Measurements from ENCODE around the gene TBC1D10B. TPM values are rescaled to one million over a fixed set of nuclear protein-coding genes. Genes with fewer than 3 reads are reported as not detected.

TBC1D10B gene, protein sequence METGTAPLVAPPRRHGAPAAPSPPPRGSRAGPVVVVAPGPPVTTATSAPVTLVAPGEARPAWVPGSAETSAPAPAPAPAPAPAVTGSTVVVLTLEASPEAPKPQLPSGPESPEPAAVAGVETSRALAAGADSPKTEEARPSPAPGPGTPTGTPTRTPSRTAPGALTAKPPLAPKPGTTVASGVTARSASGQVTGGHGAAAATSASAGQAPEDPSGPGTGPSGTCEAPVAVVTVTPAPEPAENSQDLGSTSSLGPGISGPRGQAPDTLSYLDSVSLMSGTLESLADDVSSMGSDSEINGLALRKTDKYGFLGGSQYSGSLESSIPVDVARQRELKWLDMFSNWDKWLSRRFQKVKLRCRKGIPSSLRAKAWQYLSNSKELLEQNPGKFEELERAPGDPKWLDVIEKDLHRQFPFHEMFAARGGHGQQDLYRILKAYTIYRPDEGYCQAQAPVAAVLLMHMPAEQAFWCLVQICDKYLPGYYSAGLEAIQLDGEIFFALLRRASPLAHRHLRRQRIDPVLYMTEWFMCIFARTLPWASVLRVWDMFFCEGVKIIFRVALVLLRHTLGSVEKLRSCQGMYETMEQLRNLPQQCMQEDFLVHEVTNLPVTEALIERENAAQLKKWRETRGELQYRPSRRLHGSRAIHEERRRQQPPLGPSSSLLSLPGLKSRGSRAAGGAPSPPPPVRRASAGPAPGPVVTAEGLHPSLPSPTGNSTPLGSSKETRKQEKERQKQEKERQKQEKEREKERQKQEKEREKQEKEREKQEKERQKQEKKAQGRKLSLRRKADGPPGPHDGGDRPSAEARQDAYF
- polyA plus RNA-seq (2013, experiment 1 of 2; ENCODE audit: insufficient read length), result 40.1 TPM
- polyA plus RNA-seq (2013, experiment 2 of 2; ENCODE audit: insufficient read length), result 40.7 TPM

DNA sequence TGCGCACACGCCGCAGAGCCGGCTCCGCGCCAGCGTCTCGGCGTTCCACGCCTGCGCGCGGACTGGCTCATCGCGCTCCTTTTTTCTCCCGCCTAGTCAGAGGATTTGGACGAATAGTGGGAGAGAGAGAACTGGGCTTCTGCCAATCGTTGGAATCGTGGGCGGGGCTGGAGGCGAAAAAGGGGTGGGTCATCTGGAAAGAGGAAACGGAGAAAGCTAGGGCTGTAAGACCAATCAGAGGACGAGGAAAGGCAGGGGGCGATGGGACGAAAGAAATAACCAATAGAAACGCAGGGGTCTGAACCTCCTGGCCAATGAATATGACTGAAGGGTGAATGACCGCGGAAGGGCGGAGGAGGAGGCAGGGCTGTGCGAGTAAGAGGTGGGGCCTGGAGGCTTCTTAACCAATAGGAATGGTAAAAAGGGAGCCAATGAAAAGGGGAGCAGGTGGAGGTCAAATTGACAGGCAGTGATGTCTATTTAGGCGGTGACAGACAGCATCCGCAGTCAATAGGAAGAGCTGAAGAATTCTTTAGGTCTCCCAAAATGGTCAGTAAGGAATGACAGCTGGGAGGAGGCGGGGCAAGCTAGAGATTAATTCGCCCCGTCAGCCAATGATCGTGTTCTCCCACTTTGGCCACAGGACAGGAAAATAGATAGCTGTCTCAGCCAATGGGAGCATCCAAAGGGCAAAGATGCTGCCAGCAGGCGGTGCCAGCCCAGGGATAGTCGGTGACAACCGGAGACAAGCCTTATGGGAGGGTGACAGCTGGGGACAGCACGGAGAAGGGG is at the start of gene TBC1D10B:
Gene TBC1D10B (minus strand): TSS at position 39 of the 792 bp plus-strand sequence. CDS start 311 bp downstream, outside the sequence.
- DNase-seq, result peak; percentile 100

DNA sequence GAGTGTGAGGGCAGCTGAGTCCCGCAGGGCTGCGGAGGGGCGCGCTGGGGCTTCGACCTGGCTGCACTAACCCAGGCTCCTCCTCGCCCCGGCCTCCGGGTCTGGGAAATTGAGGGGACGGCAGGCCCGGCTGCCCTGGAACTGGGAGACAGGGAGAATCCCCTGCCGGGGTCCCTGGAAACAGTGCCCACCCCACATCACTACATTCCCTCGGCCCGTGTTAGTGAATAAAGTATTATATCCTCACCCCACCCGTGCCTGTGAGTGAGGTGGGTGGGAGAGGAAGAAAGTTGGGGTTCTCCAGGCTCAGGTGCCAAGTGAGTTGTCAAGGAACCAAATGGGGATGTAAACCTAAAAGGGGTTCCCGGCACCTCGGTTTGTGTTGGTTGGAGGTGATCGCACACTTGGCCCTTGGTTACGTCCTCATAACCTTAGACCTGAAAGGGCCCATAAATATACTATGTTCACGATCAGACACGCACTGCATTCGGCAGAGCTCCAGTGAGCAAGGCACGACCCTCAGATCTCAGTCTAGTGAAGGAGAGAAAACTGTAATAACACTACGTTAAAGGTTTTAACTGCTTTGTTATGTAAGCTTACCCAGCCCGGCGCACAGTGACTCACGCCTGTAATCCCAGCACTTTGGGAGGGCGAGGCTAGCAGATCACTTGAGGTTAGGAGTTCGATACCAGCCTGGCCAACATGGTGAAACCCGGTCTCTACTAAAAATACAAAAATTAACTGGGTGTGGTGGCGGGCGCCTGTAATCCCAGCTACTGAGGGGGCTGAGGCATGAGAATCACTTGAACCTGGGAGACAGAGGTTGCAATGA is 48.3 kb upstream of the TBC1D10B start:
- DNase-seq, result no peak

DNA sequence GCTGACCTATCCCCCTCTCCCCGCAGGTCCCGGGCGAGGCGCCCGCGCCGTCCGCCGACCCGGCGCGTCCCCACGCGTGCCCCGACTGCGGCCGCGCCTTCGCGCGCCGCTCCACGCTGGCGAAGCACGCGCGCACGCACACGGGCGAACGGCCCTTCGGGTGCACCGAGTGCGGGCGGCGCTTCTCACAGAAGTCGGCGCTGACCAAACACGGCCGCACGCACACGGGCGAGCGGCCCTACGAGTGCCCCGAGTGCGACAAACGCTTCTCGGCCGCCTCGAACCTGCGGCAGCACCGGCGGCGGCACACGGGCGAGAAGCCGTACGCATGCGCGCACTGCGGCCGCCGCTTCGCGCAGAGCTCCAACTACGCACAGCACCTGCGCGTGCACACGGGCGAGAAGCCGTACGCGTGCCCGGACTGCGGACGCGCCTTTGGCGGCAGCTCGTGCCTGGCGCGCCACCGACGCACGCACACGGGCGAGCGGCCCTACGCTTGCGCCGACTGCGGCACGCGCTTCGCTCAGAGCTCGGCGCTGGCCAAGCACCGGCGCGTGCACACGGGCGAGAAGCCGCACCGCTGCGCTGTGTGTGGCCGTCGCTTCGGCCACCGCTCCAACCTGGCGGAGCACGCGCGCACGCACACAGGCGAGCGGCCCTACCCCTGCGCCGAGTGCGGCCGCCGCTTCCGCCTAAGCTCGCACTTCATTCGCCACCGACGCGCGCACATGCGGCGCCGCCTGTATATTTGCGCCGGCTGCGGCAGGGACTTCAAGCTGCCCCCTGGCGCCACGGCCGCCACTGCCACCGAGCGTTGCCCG is 47.4 kb upstream of the TBC1D10B start:
- DNase-seq, result peak; percentile 83

DNA sequence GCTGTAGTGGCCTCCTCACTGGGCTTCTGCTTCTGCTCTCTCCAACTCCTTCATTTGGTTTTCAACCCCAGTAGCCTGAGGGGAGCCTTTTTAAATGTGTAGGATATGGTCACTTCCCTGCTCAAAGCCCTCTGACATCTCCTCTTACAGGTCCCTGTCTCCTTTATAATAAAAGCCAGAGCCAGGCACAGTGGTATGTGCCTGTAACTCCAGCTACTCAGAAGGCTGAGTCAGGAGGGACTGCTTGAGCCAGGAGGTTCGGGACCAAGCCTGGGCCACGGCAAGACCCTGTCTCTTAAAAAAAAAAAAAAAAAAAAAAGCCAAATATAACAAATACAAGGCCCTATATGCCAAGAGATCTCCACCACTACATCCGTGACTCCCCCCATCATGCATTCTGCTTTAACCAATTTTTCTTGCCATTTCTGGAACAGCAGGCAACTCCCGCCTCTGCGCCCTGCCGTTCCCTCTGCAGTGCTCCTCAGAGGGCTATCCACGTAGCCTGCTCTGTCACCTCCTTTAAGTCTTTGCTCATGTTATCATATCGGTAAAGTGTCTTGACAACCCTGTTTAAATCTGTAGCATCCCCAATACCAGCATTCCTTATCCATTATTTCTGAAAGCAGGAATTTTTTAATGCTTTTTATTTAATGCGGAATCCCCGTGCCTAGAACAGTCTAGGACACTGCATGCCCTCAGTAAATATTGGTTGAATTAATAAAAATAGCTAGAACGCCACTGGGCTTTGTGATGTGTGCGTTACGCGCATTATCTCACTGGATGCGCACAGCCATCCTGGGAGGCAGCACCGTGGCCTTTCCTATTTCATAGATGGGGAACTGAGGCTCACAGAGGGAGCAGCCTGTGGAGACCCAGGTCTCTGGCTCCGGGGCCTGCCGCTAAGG is 46.6 kb upstream of the TBC1D10B start:
- peak; percentile 2 for DNase-seq

DNA sequence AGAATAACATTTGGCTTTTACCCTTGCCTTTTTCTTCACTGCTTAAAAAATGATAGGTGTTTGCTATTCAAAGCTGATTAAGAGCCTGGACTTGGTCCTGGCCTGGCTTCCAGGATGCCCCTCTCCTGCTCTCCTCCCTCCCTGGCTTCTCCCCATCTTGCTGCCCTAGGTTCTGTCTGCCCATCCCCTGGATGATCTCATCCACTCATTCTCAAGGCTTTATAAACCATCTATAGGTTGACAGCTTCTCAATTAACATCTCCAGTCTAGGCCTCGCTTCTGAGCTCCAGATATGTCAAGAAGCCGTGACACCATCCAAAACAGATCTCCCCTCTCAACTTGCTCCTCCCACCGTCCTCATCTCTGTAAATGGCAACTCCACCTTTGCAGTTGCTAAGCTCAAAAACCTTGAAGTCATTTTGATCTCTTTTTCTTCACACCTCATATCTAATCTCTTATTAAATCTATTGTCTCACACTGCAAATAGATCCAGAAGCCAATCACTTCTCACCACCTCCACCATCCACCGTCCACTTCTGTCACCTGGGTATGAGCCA is 45.8 kb upstream of the TBC1D10B start:
- DNase-seq, result no peak

DNA sequence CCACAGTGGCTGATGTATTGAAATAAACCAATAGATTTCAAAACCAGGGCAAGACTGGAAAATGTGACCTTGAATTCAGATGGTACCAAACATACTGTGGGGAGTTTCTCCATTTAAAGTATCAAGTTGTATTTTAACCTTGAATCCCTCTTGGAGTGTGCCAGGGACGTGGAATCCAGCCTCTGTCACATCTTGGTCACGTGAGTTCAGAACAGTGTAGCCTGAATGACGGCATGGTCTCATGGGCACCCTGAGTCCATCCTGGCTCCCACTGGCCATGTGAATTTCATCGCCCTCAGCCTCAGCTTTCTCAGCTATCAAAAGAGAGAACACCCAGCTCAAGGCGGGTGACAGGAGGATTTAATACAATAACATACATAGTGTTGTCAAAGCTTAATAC is 43.9 kb upstream of the TBC1D10B start:
- no peak for DNase-seq

DNA sequence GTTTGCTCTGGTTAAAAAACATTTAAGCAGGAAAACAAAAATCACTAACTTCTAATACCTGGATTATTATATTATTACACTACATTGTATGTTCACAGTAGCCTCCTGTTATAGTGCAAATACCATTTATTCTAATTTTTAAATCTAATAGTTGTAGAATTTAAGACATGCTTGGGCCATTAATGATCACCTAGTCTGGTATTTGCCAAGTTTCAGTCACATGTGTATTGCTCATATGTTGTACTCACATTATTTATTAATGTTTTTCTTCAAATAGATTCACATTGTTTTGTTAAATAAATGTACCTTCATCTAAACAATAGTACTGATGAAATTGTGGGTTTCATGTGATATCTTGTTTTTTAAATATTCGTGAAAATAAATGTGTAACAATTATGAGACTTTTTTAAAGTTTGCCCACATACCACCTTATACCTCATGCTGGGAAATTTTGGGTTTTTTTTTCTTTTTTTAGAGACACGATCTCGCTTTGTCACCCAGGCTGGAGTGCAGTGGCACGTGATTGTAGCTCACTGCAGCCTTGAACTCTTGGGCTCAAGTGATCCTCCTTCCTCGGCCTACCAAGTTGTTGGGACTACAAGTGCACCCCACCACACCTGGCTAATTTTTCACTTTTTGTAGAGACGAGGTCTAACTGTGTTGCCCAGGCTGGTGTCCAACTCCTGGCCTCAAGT is 43.0 kb upstream of the TBC1D10B start:
- no peak for DNase-seq

DNA sequence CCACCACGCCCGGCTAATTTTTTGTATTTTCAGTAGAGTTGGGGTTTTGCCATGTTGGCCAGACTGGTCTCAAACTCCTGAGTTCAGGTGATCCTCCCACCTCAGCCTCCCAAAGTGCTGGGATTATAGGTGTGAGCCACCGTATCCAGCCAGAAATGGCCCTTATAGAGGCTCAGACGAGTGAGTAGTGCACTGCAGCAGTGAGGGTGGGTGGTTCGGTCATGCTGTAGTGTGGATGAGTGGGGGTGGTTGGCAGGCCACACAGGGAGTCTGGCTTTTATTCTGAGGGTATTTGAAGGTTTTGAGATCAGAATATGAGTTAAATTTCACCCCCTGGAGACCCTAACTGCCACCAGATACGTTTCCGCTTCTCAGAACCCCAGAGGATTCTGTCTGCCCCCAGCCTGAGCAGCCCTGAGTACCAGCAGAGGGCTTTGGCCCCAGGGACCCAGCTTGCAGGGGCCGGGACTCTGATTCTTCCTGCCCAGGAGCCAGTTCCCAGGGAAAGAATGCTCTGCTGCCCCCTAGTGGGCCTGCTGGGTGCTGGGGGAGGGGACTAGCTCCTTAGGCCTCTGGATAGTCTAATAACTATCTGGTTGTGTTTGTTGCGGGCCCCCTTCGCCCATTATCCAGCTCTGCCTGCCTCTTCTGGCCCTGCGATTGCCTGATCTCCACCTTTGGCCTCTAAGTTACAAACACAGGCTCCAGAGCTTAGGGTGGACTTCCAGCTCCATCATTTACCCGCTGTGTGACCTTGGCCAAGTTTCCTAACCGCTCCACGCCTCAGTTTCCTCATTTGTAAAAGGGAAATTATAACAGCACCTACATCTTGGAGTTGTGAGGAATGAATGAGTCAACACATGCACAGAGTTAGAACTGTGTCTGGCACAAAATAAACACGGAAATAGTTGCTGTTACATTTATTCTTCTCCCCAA is 39.1 kb upstream of the TBC1D10B start:
- peak; percentile 88 for DNase-seq

DNA sequence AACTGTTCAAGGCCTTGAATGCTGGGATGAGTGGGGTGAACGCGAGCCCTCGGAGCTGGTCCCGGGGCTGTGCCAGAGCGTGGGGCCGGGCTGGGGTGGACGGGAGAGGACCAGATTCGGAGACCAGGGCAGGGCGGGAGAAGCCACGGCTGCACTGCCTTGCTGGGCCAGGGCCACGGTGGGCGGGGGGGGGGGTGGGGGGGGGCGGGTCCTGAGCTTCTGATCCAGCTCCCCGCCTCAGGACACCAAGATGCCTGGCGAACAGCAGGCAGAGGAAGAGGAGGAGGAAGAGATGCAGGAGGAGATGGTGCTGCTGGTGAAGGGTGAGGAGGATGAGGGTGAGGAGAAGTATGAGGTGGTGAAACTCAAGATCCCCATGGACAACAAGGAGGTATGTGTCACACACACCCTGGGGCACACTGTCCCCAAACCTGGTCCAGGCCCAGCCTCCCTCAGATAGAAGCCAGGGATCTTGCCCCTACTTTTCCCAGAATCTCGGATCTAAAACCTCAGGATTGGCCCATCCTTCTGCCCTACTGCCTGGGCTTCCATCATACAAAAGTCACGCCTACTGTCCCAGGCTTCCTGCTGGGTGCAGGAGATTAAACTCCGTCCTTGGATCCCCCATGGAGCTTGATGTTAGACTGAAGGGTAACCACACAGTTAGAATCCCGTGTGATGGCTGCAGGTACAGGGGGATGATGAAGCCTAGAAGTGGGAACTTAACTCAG is 37.7 kb upstream of the TBC1D10B start:
- DNase-seq, result peak; percentile 11

DNA sequence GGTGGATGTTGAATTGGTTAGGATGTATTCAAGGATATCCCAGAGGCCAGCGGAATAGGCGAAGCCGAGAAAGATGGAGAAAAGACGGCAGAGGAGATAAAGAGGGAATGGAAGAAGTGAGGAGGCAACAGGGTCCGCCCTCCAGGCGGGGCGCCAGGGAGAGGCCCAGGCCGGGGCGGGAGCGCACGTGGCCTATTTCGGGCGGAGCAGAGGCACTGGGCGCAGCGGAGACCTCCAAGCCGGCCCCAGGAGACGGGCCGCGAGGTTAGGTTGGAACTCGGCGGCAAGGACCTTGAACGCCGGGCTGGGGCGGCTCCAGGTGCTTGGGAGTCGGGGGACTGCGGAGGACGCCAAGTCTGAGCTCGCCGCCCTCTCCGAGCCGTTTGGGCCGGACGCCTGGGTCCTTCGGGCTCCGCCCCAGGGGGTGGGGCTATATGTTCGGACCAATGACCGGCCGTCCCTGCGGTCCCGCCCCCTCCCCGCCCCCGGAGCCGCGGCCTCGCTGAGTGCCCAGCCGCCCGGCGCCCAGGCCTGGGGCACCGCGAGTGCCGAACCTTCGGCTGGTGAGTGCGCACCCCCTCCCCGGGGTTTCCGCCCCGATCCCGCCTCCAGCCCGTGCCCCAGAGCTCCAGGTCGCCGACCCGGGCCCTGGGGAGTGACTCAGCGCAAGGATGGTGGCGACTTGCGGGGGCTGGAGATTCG is 37.0 kb upstream of the TBC1D10B start, which contains the start of gene ZNF771:
Gene ZNF771 (plus strand): TSS at position 505 of the 702 bp plus-strand sequence. CDS start 448 bp downstream, outside the sequence.
- DNase-seq, result peak; percentile 88

DNA sequence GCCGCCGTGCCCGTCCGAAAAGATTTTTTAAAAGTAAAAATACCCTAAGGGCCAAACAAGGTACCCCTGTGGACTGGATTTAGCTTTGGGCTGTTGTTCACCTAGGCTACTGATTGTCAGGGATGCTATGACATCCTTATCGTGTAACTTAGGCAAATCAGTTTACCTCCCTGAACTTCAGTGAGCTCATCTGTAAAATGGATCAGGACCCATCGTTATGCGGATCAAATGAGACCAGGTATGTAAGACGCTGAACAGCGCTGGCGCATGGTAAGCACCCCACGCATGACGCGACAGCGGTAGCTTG is 36.5 kb upstream of the TBC1D10B start:
- DNase-seq, result no peak

DNA sequence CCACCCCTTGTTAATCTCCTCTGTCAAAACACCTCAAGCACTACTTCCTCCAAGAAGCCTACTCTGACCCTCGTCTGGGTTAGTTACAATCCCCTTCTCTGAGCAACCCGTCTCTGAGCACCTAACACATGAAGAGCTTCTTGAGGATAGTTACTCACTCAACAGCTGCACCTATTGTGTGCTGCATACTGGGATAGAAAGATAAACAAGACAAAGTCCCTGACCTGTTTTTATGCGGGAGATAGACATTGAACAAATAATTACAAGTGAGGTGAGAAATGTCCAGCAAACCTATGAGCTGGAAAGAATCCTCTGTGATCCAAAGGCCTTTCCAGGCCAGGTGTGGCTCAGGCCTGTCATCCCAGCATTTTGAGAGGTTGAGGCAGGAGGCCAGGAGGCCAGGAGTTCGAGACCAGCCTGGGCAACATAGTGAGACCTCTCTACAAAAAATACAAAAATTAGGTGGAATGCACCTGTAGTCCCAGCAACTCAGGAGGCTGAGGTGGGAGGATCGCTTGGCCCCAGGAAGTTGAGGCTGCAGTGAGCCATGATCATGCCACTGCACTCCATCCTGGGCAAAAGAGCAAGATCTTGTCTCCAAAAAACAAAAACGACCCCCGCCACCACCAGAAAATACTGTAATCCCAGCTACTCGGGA is 31.6 kb upstream of the TBC1D10B start:
- DNase-seq, result no peak

DNA sequence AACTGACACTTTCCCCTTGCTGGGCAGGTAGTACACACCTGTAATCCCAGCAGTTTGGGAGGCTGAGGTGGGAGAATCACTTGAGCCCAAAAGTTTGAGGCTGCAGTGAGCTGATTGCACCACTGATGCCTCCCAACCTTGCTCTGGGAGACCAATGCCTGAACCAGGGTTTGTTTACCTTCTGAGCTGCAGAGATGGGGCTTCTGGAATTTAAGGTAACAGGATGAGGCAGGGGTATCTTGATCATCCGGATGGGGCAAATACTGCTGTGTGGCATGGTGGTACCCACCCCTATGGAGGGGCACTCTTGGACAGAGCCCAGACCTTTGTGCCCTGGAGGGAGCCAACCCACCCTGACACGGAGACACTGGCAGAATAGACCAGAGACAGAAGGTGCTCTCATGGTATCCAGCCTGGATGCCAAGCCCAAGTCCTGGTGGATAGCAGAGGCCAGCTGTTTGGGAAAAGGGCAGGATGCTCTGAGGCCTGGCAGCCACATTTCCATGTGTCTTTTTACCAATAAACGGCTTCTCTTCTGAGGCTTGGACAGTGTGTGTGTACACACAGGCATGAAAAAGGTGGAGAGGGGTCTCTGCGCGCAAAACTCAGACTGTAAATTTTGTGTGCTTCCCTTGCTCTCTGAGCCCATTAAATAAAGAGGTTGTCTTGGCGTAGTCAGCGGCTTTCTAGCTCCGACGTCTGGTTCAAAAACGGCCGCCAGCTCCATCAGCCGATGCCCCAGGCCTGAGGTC is 29.3 kb upstream of the TBC1D10B start:
- peak; percentile 1 for DNase-seq

DNA sequence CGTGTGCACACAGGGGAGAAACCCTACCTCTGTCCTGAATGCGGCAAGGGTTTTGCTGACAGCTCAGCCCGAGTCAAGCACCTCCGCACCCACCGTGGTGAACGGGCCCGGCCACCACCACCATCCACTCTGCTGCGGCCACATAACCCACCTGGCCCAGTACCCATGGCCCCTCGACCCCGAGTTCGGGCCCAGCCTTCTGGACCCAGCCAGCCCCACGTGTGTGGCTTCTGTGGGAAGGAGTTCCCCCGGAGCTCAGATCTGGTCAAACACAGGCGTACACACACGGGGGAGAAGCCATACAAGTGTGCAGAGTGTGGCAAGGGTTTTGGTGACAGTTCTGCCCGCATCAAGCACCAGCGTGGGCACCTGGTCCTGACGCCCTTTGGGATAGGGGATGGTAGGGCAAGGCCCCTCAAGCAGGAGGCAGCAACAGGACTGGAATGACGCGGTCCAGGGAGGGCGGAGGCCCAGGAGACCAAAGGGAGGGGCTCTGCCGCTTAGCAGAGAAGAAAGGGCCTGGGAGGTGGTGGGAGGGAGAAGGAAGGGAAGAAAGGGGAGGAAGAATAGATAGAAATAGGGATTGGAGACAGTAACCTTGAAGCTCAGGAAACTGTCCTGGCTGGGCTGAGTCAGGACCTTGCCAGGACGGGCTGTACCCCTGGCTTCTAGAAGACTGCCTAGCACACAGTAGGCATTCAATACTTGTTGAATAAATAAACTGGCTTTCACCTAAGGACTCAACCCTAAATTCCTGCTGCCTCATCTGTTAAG is 28.6 kb upstream of the TBC1D10B start:
- no peak for DNase-seq

All from fibroblast of skin of scalp (primary cell).